Measurements from ENCODE around the gene SOHLH2. TPM values are rescaled to one million over a fixed set of nuclear protein-coding genes. Genes with fewer than 3 reads are reported as not detected.

Gene SOHLH2
- polyA plus RNA-seq, 1 of the 3 experiments (the other 2 are of a cell fraction) = 0.85 TPM

GRCh38 chr13:36173571-36174322, 40.6 kb downstream of the SOHLH2 start:
- no peaks in the 10 kb centered on the region for H4K20me1 ChIP-seq (ENCODE audit: insufficient read depth)
- ChIA-PET CTCF (no interaction called here), POLR2A (no interaction called here)
- H3F3A ChIP-seq (replicated peaks; ENCODE audit: insufficient read depth) = no peaks in the 10 kb centered on the region
- TF ChIP-seq REST (IDR thresholded peaks at IDR 0.05; ENCODE audit: low read depth, low read length) = peak; percentile 76; the same call in 1 of the 2 replicates
- TF ChIP-seq JUND (IDR thresholded peaks at IDR 0.05) = no peak
- no peak overlapping the region for H3K4me3 ChIP-seq (ENCODE audit: low read depth in 2 of 2, low read length in 1 of 2)
- no peaks in the 10 kb centered on the region for H3K27me3 ChIP-seq (ENCODE audit: insufficient read depth)
- no peaks in the 10 kb centered on the region for H3K79me2 ChIP-seq (ENCODE audit: insufficient read depth)
- H3K9me2 ChIP-seq = no peaks in the 10 kb centered on the region
- 75% methylated on average over 4 of the region's 4 CpGs for WGBS (ENCODE audit: low lambda C conversion rate)
- no peak for DNase-seq
- no peaks in the 10 kb centered on the region for H3K36me3 ChIP-seq (replicated peaks in 1 of 2; ENCODE audit: control insufficient read depth in 1 of 2, insufficient read depth in 2 of 2, low read length in 1 of 2)
- no peak overlapping the region for H3K4me2 ChIP-seq
- H3K9me3 ChIP-seq = no peaks in the 10 kb centered on the region
- H3K4me1 ChIP-seq (ENCODE audit: control insufficient read depth in 1 of 2, insufficient read depth in 2 of 2, low read depth in 1 of 2, low read length in 1 of 2) = no peaks in the 10 kb centered on the region
- no peak overlapping the region for H3K27ac ChIP-seq (ENCODE audit: low read depth in 2 of 2, low read length in 1 of 2)
- no peak overlapping the region for H3K9ac ChIP-seq
- no peak overlapping the region for H2AFZ ChIP-seq (ENCODE audit: low read depth)

DNA sequence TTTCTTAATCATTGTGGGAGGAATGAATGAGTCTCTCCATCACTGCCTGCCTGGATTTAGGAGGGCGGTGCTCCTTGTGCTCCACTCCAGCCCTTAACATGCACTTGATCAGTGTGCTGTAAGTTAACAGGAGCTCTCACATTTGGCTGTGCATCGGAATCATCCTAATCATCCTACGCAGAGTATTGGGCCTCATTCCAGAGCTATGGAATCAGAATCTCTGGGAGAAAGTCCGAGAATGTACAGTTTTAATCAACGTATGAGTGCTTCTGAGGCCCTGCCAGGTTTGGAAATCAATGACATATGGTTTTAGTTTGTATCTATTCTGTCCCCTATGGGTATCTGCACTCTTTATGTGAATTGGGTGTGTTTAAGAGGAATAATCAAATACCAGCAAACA, 48.3 kb downstream of the SOHLH2 start:
- H3K4me2 ChIP-seq = no peak overlapping the region
- POLR2A ChIA-PET = no interaction called here
- no peaks in the 10 kb centered on the region for H3K9me2 ChIP-seq
- no peak overlapping the region for H3K9ac ChIP-seq
- no peaks in the 10 kb centered on the region for H3K79me2 ChIP-seq (ENCODE audit: insufficient read depth)
- H3K9me3 ChIP-seq = no peaks in the 10 kb centered on the region
- WGBS (ENCODE audit: low lambda C conversion rate) = 74% methylated on average over 5 of the region's 5 CpGs
- CTCF ChIA-PET = interaction anchor here (1.1 to 1.7 kb wide), 3 partner anchors 9 to 117 kb away, joined by 3 to 6 read pairs (median 3); no protein-coding TSS in a partner anchor
- no peak overlapping the region for H3K4me3 ChIP-seq (ENCODE audit: low read depth in 2 of 2, low read length in 1 of 2)
- H3K36me3 ChIP-seq (replicated peaks in 1 of 2; ENCODE audit: control insufficient read depth in 1 of 2, insufficient read depth in 2 of 2, low read length in 1 of 2) = no peaks in the 10 kb centered on the region
- H2AFZ ChIP-seq (ENCODE audit: low read depth) = no peak overlapping the region
- no peaks in the 10 kb centered on the region for H3K27me3 ChIP-seq (ENCODE audit: insufficient read depth)
- H3K27ac ChIP-seq (ENCODE audit: low read depth in 2 of 2, low read length in 1 of 2) = no peak overlapping the region
- H3F3A ChIP-seq (replicated peaks; ENCODE audit: insufficient read depth) = peaks cover 5% of the 10 kb centered on the region
- TF ChIP-seq RFX5 (IDR thresholded peaks at IDR 0.05; ENCODE audit: low read length) = no peak
- no peak for TF ChIP-seq GABPA (IDR thresholded peaks at IDR 0.05; ENCODE audit: low read depth)
- no peak for TF ChIP-seq RAD21 (IDR thresholded peaks at IDR 0.05; ENCODE audit: low read length)
- no peak for TF ChIP-seq USF2 (IDR thresholded peaks at IDR 0.05; ENCODE audit: borderline replicate concordance, low read depth, low read length)
- TF ChIP-seq, protein P1, sequence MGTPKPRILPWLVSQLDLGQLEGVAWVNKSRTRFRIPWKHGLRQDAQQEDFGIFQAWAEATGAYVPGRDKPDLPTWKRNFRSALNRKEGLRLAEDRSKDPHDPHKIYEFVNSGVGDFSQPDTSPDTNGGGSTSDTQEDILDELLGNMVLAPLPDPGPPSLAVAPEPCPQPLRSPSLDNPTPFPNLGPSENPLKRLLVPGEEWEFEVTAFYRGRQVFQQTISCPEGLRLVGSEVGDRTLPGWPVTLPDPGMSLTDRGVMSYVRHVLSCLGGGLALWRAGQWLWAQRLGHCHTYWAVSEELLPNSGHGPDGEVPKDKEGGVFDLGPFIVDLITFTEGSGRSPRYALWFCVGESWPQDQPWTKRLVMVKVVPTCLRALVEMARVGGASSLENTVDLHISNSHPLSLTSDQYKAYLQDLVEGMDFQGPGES (IDR thresholded peaks at IDR 0.05; ENCODE audit: low read depth, low read length) = no peak
- no peaks in the 10 kb centered on the region for H4K20me1 ChIP-seq (ENCODE audit: insufficient read depth)
- H3K4me1 ChIP-seq (ENCODE audit: control insufficient read depth in 1 of 2, insufficient read depth in 2 of 2, low read depth in 1 of 2, low read length in 1 of 2) = peaks cover 7 to 24% of the 10 kb centered on the region in 2 experiments; a peak in 3 of 4 replicates
- DNase-seq = no peak

All from SK-N-SH (cell line).